MG63 (cell line): ENCODE data around the gene PWP1. TPM values are rescaled to one million over a fixed set of nuclear protein-coding genes. Genes with fewer than 3 reads are reported as not detected.
"Not testable (repeated sequence)": the region's sequence is repeated elsewhere in the genome, so short reads cannot be mapped to it uniquely, and the experiment has no call there.

Source experiments
- DNase-seq: peaks from one replicate; pipeline ENCODE4 v3.0.0-alpha.2; 2020
- H3K27me3 ChIP-seq: fragments of 250-450 bp; sonication (Bioruptor Pico); 2 replicates; pipeline ENCODE4 v1.5.1; 2020; ENCODE audit warnings: mild to moderate bottlenecking, moderate library complexity
- H3K36me3 ChIP-seq: fragments of 250-450 bp; sonication (Bioruptor Pico); 2 replicates; pipeline ENCODE4 v1.5.1; 2020; ENCODE audit warnings: mild to moderate bottlenecking, moderate library complexity
- H3K4me3 ChIP-seq: fragments of 250-450 bp; sonication (Bioruptor Pico); 2 replicates; pipeline ENCODE4 v1.5.1; 2020; ENCODE audit warnings: mild to moderate bottlenecking, moderate library complexity
- H3K9me3 ChIP-seq: fragments of 250-450 bp; sonication (Bioruptor Pico); 2 replicates; pipeline ENCODE4 v1.5.1; 2020; ENCODE audit warnings: mild to moderate bottlenecking, moderate library complexity
- total RNA-seq: library from RNA; depleted of rRNA; stranded (reverse); fragments of >200 nt; shearing (Covaris generic); gene quantifications from 2 replicates; pipeline ENCODE4 v1.2.3, GENCODE V29; 2014; ENCODE audit warnings: low replicate concordance

Gene PWP1
- total RNA-seq, 1 experiment from 2014 or later: 29.2 TPM

- H3K27me3 ChIP-seq: no peaks in the 10 kb centered on the region
- H3K9me3 ChIP-seq: no peaks in the 10 kb centered on the region
- no peak for DNase-seq
- H3K4me3 ChIP-seq: no peak overlapping the region
- H3K36me3 ChIP-seq: peaks cover 90% of the 10 kb centered on the region
Observed at GRCh38 chr12:107704041-107704440, 18.4 kb downstream of the PWP1 start.

DNA sequence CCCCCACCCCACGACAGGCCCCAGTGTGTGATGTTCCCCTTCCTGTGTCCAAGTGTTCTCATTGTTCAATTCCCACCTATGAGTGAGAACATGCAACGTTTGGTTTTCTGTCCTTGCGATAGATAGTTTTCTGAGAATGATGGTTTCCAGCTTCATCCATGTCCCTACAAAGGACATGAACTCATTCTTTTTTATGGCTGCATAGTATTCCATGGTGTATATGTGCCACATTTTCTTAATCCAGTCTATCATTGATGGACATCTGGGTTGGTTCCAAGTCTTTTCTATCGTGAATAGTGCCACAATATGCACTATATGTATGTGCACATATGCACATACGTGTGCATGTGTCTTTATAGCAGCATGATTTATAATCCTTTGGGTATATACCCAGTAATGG, 19.9 kb downstream of the PWP1 start:
- not testable (repeated sequence) for H3K4me3 ChIP-seq, H3K27me3 ChIP-seq, DNase-seq, H3K9me3 ChIP-seq
- H3K36me3 ChIP-seq: peaks cover 87% of the 10 kb centered on the region

- DNase-seq: no peak
- Histone ChIP-seq H3K27me3 (no peaks in the 10 kb centered on the region), H3K36me3 (peaks cover 54% of the 10 kb centered on the region), H3K9me3 (no peaks in the 10 kb centered on the region), H3K4me3 (no peak overlapping the region)
Observed at GRCh38 chr12:107715780-107716179, 30.2 kb downstream of the PWP1 start.

DNA sequence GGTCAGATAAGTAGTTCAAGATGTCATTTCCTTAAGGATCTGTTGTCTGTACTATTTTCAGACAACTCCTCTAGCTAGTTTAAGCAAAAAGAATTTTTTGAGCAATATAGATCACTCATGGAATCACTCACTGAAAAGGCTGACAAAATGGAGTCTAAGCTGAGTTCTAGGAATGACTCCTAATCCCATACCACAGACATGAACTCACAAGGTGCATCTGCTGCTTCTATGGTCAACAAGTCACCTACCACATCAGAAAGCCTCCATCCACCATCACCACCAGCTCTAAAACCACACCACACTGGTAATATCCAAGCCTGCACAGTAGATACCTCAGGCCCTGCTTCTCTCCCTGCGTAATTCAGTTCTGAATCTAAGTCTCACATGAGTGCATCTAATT, 33.0 kb downstream of the PWP1 start:
- H3K27me3 ChIP-seq: no peaks in the 10 kb centered on the region
- no peak overlapping the region for H3K4me3 ChIP-seq
- H3K9me3 ChIP-seq: no peaks in the 10 kb centered on the region
- H3K36me3 ChIP-seq: peaks cover 25% of the 10 kb centered on the region
- no peak for DNase-seq

GRCh38 chr12:107727327-107727726, 41.7 kb downstream of the PWP1 start:
- H3K4me3 ChIP-seq, H3K36me3 ChIP-seq, H3K27me3 ChIP-seq, DNase-seq, H3K9me3 ChIP-seq: not testable (repeated sequence)

- DNase-seq, H3K36me3 ChIP-seq, H3K27me3 ChIP-seq, H3K9me3 ChIP-seq, H3K4me3 ChIP-seq: not testable (repeated sequence)
Observed at GRCh38 chr12:107727742-107728141, 42.1 kb downstream of the PWP1 start.

GRCh38 chr12:107730618-107731341, 45.2 kb downstream of the PWP1 start:
- Histone ChIP-seq H3K9me3 (no peaks in the 10 kb centered on the region), H3K27me3 (no peaks in the 10 kb centered on the region), H3K4me3 (no peak overlapping the region), H3K36me3 (peaks cover 30% of the 10 kb centered on the region)
- no peak for DNase-seq

DNA sequence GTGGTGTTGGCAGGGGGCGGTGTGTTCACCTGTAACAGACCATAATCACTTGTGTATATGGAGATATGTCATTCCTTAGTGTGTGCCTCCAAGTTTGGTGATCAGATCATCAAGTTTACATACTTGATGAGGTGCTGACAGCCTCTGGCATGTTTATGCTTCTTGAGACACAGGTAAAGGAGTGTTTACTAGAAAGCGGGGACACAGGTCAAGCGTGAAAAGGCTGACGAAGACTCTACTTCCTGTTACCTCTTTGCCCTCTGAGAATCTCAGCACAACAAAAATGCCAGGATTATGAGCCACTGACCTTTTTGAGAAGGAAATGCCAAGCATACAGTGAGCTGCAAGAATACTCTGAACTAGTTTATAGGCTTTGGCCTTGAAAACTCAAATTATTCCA, 45.8 kb downstream of the PWP1 start:
- no peaks in the 10 kb centered on the region for H3K9me3 ChIP-seq
- DNase-seq: no peak
- peaks cover 32% of the 10 kb centered on the region for H3K36me3 ChIP-seq
- H3K27me3 ChIP-seq: no peaks in the 10 kb centered on the region
- no peak overlapping the region for H3K4me3 ChIP-seq

GRCh38 chr12:107732365-107732764, 46.8 kb downstream of the PWP1 start:
- no peaks in the 10 kb centered on the region for H3K9me3 ChIP-seq
- DNase-seq: no peak
- H3K36me3 ChIP-seq: peaks cover 41% of the 10 kb centered on the region
- H3K27me3 ChIP-seq: no peaks in the 10 kb centered on the region
- H3K4me3 ChIP-seq: no peak overlapping the region

DNA sequence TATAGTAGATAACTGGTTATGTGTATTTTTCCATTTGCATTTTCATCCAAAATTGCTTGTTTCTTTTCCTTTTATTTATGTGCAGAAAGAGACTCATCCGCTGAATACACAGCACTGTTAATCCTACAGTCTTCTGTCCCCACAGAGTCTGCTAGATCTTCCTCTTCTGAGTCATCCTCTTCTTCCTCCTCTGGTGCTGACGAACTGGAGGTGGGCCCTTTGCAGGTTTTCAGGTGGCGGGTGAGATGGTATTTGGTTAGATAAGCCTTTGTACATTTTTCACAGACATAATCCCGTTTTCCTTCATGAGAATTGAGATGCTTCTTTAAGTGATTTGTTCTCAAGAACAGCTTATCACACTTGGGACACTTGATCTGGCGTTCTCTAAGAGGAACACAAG, 48.5 kb downstream of the PWP1 start:
- no peaks in the 10 kb centered on the region for H3K9me3 ChIP-seq
- peaks cover 59% of the 10 kb centered on the region for H3K36me3 ChIP-seq
- H3K27me3 ChIP-seq: no peaks in the 10 kb centered on the region
- no peak for DNase-seq
- no peak overlapping the region for H3K4me3 ChIP-seq

DNA sequence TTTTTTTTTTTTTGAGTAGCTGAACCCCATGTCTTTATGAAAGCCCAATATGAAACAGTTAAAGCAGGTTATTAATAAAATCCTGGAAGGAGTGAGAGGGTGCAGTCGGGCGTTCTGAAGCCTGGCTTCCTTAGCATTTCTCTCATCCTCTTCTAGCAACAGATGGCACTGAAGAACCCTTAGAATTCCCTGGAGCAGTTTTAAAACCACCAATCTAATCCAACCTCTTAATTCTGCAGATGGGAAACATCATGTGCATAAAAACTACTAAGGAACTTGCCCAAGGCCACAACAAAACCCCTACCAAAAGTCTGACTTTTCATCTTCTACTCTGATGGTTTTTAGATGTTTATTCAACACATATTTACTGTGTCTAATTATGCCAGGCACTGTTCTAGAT, 50.2 kb downstream of the PWP1 start:
- H3K27me3 ChIP-seq: no peaks in the 10 kb centered on the region
- no peak for DNase-seq
- H3K36me3 ChIP-seq: peaks cover 69% of the 10 kb centered on the region
- H3K9me3 ChIP-seq: no peaks in the 10 kb centered on the region
- H3K4me3 ChIP-seq: no peak overlapping the region

- H3K4me3 ChIP-seq: no peak overlapping the region
- peaks cover 78% of the 10 kb centered on the region for H3K36me3 ChIP-seq
- no peak for DNase-seq
- H3K9me3 ChIP-seq: no peaks in the 10 kb centered on the region
- no peaks in the 10 kb centered on the region for H3K27me3 ChIP-seq
Observed at GRCh38 chr12:107736914-107737313, 51.3 kb downstream of the PWP1 start.

DNA sequence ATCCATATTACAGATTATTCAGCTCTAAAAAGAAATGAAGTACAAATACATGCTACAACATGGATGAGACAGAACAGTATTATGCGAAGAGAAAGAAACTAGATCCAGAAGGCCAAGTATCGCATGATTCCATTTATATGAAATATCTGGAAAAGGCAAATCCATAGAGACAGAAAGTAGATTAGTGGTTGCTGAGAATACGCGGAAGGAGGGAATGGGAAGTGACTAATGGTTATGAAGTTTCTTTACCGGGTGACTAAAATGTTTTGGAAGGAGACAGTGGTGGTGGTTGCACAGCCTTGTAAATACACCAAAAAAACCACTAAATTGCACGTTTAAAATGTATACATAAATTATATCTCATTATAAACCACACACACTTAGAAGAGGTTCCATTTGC, 62.9 kb downstream of the PWP1 start:
- peaks cover 84% of the 10 kb centered on the region for H3K36me3 ChIP-seq
- peak; percentile 17 for DNase-seq
- H3K27me3 ChIP-seq: no peaks in the 10 kb centered on the region
- no peaks in the 10 kb centered on the region for H3K9me3 ChIP-seq
- peak overlapping the region; percentile 11 for H3K4me3 ChIP-seq

DNA sequence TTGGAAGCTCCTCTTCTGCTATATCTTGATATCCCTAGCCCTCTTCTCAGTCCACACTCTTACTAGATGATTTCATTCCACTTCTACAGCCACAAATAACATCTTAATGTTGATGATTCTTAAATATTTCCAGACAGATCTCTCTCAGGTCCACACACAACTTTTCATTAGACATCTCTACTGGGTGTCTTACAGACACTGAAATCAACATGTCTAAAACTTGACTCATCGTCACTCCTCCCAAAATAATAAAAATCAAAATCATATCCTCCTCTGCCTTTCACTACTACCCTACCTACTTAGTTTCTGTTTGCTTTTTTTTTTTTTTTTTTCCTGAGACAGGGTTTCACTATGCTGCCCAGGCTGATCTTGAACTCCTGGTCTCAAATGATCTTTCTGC, 63.5 kb downstream of the PWP1 start:
- Histone ChIP-seq H3K4me3 (peak overlapping the region; percentile 11; the same call in 1 of the 2 replicates), H3K9me3 (no peaks in the 10 kb centered on the region), H3K36me3 (peaks cover 84% of the 10 kb centered on the region), H3K27me3 (no peaks in the 10 kb centered on the region)
- no peak for DNase-seq

- Histone ChIP-seq H3K9me3 (0 out of 2 replicates have a peak, but pooled peaks cover 2% of the 10 kb centered on the region), H3K4me3 (peak overlapping the region; percentile 93), H3K27me3 (no peaks in the 10 kb centered on the region), H3K36me3 (peaks cover 43% of the 10 kb centered on the region)
- peak; percentile 56 for DNase-seq
Observed at GRCh38 chr12:107759410-107759809, 73.8 kb downstream of the PWP1 start.

DNA sequence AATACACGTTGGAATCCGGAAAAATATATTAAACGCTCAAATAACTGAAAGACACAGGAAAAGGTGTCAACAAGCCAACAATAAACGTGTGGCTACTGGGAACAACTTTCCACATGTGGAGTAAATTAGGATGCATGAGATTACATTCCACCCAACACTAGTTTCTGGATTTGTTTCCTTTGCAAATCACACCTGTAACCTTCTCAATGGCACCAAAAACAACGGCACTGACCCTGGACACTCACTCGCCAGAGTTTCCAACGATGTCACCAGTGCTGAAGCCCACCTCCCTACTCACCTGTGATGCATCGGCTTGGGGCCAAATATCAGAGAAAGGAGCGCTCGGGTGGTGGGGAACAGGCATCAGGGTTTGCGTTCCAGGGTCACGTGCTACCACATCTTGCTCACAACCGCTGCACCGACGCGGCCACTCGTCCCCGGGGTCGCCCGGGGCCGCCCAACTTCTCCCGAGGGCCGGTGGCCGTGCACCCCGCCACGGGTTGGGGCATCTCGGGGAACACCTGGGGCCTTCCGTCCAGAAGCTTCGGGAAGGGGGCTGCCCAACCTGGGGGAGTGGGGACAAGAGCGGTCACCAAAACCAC, 74.7 kb downstream of the PWP1 start:
- no peaks in the 10 kb centered on the region for H3K27me3 ChIP-seq
- peak; percentile 26 for DNase-seq
- H3K9me3 ChIP-seq: 0 out of 2 replicates have a peak, but pooled peaks cover 2% of the 10 kb centered on the region
- H3K36me3 ChIP-seq: peaks cover 34% of the 10 kb centered on the region
- H3K4me3 ChIP-seq: peak overlapping the region; percentile 93

- H3K9me3 ChIP-seq: 0 out of 2 replicates have a peak, but pooled peaks cover 2% of the 10 kb centered on the region
- no peaks in the 10 kb centered on the region for H3K27me3 ChIP-seq
Observed at GRCh38 chr12:107760809-107761501, 75.4 kb downstream of the PWP1 start, which contains the start of gene PRDM4. Gene PRDM4, minus strand, starts transcription at chr12:107761137. Its CDS starts 622 bp downstream, at chr12:107760515.

More at GRCh38 chr12:107760809-107761501, 75.4 kb downstream of the PWP1 start, which contains the start of gene PRDM4:
- H3K4me3 ChIP-seq: peak within 1 kb of the TSS; percentile 93
- peak; percentile 94 for DNase-seq
- H3K36me3 ChIP-seq: peaks cover 27% of the 10 kb centered on the region
